ENCODE results near the gene CALB2.

GRCh38 chr16:71384073-71384724 is 25.7 kb downstream of the CALB2 start:
- TF ChIP-seq MAFK (conservative IDR thresholded peaks at IDR 0.05 in 1 of 2, IDR thresholded peaks at IDR 0.05 in 1 of 2; ENCODE audit: low read length in 2 of 2) (no peak), ZZZ3 (CRISPR knock-in tag; IDR thresholded peaks at IDR 0.05; ENCODE audit: borderline replicate concordance) (no peak), RAD51 (IDR thresholded peaks at IDR 0.05; ENCODE audit: borderline replicate concordance) (no peak), CTCF (CRISPR knock-in tag; IDR thresholded peaks at IDR 0.05) (no peak)
